ENCODE measurements around the gene MRPL37.
"Not testable (repeated sequence)": the region's sequence is repeated elsewhere in the genome, so short reads cannot be mapped to it uniquely, and the experiment has no call there.

MRPL37 gene

GRCh38 chr1:54220004-54220811, 20.2 kb downstream of the MRPL37 start:
- peak; percentile 86 to 90 for DNase-seq

DNA sequence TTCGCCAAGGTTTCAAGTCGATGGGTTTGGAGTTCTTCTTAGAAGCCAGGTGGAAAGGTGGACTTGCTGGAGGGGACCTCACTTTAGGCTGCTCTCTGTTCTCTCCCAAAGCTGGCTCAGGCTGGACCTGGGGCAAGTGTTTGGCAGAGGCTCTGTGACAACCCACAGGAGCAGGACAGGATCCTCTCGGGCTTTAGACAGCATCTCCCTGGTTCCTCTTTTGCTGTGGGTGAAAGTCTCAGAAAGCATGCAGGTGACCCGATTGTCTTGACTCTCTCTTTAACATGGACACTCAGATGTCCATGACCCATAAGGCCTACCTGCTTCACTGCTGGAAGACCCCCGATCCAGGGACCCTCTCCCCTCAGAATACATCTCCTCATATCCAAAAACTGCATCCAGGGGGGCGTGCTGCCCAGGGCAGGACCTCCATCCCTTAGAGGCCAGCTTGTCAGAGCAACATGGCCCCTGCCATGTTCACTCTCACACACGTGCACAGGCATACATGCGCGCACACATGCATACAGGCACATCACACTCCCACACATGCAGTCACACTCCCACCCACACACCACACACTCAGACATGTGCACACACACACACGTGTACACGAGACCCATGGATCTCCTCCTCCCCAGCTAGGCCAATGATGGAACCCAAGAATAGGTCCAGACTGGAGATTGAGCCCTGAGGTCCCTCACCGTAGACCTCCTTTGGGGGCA, 21.3 kb downstream of the MRPL37 start:
- DNase-seq: peak in 1 of 2 donors; percentile 39

DNA sequence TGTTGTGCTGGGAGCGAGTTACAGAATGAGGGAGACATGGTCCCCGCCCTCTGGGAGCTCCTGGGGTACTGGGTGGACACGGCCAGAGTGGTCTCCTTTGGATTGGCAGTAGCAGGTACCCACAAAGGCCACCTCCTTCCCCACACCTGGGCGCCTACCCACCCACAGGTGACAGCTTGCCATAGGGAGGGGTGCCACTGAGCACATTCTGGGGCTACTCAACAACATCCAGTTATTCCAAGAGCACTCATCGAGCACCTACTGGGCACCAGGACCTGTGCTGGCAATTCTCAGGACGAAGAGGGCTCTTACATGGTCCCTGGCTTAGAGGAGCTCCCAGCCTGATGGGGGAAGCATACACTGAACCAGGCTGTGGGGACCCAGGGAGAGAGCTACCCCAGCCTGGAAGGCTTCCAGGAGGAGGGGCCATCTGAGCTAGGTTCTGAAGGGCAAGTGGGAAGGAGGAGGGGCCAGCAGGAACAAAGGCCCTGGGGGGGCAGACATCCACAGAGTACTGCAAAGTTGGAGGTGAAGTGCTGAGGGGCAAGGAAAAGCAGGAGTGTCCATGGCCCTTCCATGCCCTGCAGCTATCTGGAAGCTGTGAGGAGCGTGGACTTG, 22.0 kb downstream of the MRPL37 start:
- no peak for DNase-seq

- DNase-seq: no peak
Measured at GRCh38 chr1:54222711-54223110, 22.7 kb downstream of the MRPL37 start.

DNA sequence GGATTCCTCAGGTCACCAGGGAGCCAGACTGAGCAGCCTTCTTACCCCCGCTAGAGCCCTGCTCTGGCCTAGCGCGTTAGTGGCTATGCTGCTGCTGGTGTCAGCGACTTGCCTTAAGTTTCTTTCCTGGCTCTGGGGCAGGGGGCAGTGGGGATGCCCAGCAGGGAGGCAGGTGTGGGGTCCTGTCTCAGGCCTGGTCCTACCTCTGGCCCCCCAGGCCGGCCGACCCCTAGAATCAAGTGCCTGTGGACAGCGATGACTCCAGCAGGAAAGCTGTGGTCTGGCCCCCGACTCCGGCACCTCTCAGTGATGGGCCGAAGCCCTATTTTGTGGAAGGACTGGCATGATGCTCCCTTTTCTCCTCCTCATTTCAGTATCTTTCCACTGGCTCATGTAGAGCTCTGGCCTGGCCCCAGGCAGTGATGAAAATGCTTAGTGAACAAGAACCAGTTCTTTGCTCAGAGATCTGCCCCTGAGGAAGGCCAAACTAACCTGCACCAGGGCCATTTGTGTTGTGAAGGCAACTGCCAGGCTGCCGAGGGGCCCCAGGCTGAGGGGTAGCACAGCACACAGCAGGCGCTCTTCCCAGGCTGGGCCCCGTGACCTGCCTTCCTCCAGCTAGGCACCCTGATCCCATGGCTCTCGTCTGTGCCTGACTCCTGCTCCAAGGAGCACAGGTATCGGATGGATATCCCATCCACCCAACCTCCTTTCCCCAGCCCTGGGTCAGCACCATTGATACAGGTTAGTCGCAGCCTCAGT, 23.7 kb downstream of the MRPL37 start:
- DNase-seq: no peak

DNA sequence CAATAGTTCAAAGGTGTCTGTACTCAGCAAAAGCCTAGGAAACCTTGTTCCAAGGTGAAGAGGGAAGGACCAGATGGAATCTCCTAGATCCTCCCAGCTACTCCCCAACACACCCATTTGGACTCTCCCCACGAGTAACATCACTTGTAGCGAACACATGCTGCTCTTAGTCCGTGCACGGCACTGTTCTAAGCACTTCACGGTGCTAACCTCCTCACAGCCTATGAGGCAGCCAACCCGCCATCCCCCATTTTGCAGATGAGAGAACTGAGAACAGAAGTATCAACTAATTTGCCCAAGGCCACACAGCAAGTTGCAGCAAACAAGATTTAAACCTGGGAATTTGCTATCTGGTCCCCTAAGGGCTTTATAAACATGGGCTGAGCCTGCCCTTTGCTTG, 24.3 kb downstream of the MRPL37 start:
- no peak for DNase-seq

GRCh38 chr1:54225378-54225777, 25.4 kb downstream of the MRPL37 start:
- no peak for DNase-seq

DNA sequence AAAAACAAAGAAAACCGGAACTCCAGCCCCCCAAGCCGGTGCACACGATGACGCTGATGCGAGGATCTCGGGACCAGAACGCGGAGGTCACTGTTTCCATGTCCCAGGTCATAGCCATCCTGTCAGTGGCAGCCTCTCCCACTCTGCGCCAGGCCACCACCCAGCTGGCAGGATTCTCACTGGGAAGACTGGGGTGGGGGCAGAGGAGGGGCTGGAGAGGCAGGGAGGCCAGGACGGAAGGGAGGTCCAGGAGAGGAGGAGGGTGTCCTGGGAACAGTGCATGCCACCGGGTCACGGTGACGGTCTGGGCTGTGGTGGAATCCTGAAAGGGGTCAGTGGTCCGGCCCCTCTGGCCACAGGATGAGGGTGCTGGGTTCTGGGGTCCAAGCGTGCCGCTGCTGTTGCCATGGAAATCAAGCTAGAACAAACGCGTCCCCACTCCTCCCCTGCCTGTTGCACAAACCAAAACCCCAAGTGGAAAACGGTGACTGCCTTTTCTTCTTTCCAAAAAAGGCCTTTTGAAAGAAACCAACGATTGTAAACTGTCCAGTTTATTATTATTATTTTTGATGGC, 26.1 kb downstream of the MRPL37 start:
- no peak for DNase-seq

- peak; percentile 93 to 97 for DNase-seq
Measured at GRCh38 chr1:54227091-54227602, 27.2 kb downstream of the MRPL37 start.

- peak; percentile 70 to 85 for DNase-seq
Measured at GRCh38 chr1:54227891-54228310, 27.9 kb downstream of the MRPL37 start.

DNA sequence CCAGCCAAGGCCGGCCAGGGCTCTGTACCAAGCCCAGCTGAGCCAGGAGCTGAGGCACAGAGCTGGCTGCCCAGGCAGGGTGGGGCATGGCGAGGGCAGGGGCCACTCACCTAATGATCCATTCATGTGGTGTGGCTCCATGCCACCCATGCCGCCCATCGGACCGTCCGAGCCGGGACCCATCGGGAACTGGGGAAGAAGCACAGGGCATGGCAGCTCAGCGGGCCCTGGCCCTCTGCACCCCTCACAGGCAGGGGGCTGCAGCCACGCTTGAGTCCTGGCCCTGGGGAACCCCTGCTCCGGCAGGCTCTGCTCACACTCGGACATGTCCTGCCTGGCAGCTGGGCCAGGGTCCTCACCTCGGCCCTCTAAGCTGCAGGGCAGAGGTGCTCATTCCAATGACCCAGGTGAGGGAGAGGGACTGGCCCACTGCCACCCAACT, 28.7 kb downstream of the MRPL37 start:
- DNase-seq: no peak

DNA sequence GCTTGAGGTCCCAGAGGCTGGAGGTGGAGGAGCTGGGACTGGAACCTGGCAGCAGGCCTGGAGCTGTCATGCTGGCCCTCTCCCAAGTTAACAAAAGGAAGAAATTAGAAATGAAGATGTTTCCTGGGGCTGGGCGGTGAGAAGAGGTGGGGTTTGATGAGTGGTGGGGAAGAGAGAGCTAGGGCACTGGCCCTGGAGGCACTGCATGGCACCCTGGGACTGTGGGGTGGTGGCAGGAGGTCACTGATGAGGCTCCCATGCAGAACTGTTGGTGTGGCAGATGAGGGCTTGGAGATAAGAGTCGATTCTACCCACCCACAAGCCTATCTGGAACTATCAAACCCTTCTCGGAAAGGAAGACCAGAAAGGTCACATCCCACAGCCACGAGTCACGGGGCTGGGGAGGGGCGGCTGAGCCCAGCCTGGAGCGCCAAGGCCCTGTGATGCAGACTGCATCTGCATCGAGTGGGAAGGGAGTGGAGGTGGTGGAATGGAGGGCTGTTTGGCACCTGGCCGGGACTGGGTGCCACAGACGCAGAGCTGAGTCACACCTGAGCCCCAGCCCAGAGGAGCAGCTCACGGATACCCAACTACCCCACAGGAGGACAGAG, 29.4 kb downstream of the MRPL37 start:
- peak; percentile 67 to 90 for DNase-seq

GRCh38 chr1:54230507-54231339, 30.8 kb downstream of the MRPL37 start:
- peak; percentile 70 to 86 for DNase-seq

DNA sequence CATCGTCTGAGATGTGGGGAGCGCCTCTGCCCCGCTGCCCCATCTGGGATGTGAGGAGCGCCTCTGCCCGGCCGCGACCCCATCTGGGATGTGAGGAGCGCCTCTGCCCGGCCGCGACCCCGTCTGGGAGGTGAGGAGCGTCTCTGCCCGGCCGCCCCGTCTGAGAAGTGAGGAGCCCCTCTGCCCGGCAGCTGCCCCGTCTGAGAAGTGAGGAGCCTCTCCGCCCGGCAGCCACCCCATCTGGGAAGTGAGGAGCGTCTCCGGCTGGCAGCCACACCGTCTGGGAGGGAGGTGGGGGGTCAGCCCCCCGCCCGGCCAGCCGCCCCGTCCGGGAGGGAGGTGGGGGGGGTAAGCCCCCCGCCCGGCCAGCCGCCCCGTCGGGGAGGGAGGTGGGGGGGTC, 33.2 kb downstream of the MRPL37 start:
- not testable (repeated sequence) for DNase-seq

DNA sequence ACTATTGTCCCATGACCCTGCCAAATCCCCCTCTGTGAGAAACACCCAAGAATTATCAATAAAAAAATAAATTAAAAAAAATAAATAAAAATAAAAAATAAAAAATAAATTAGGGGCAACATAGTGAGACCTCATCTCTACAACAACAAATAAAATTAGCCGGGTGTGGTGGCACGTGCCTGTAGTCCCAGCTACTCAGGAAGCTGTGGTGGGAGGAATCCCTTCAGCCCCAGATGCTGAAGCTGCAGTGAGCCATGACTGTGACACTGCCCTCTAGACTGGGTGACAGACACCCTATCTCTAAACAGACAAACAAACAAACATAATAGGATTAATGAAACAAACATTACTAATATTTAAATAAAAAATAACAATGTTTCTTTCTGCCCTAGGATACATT, 34.3 kb downstream of the MRPL37 start:
- peak in 1 of 2 donors; percentile 34 for DNase-seq

GRCh38 chr1:54237586-54237985, 37.6 kb downstream of the MRPL37 start:
- DNase-seq: peak; percentile 57 to 84

GRCh38 chr1:54238353-54239034, 38.5 kb downstream of the MRPL37 start:
- peak; percentile 92 to 96 for DNase-seq

DNA sequence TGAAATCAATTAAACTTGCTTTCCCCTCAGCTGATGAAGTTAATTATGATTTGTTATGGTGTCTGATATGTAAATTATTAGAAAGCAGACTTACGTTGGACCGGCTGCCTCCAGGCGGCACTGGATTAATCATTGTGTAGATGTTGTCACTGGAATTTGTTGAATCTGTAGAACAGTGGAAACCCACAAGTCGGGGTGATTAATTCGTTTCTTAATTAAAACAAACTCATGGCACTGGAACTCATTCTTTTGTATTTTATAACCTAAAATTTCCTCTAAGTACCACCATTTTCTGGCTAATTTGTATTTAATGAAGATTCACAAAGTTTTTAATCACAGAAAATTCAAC, 39.0 kb downstream of the MRPL37 start:
- no peak for DNase-seq

DNA sequence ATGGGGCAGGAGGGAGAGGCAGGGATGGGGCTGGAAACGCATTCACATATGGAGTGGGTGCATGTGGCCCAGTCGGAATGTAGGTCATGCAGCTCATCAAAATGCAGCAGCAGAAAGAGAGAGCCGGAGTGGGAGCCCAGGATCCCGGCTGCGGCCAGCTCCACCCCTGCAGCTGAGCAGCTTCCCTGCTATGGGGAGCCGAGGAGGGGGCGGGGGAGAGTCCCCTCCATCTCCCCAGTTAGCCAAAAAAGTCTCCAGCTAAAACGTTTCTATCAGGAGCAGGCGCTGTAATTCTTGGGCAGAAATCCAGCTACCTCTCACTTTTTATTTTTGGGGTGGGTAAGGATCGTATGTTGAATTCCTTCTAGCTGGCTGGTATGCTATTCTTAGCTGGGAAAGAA, 39.7 kb downstream of the MRPL37 start:
- DNase-seq: no peak

GRCh38 chr1:54240741-54241335, 40.9 kb downstream of the MRPL37 start:
- DNase-seq: no peak
